K562 (cell line): Measurements from ENCODE around the gene TAF5. TPM values are rescaled to one million over a fixed set of nuclear protein-coding genes. Genes with fewer than 3 reads are reported as not detected.
A peak's percentile ranks its signal among the peaks of the same experiment; 100 is the strongest.

Experiments
- BDP1 ChIP-seq: IDR thresholded peaks from 3 replicates; pipeline ENCODE4 v1.6.1; 2011; ENCODE audit not compliant: insufficient read length, insufficient read depth
- CBFB ChIP-seq: sonication (generic); formaldehyde crosslinking; IDR thresholded peaks from 2 replicates; pipeline ENCODE4 v1.4.0; 2020; ENCODE audit warnings: mild to moderate bottlenecking, missing genetic modification reagents
- CCNT2 ChIP-seq: IDR thresholded peaks from 2 replicates; pipeline ENCODE4 v1.6.1; 2011; ENCODE audit warnings: borderline replicate concordance, low read depth, mild to moderate bottlenecking, moderate library complexity, mixed read lengths, low read length; ENCODE audit not compliant: insufficient read length; ENCODE audit errors: extremely low read depth
- CEBPG ChIP-seq, 3 experiments: fragments of 200-800 bp in 1 of 3; sonication (Bioruptor generic) in 1 of 3; sonication (generic) in 1 of 3; formaldehyde crosslinking in 1 of 3; IDR thresholded peaks in 2 of 3; conservative IDR thresholded peaks in 1 of 3; 2 replicates each; pipeline versions ENCODE4 v1.6.1 to v1.8.0; 2016 to 2022; ENCODE audit warnings: missing compliant biosample characterization in 2 of 3, missing genetic modification characterization in 2 of 3, mild to moderate bottlenecking in 1 of 3, missing genetic modification reagents in 1 of 3
- CREBBP ChIP-seq: IDR thresholded peaks from one replicate; pipeline ENCODE4 v1.6.1; 2012; ENCODE audit warnings: low read depth, mild to moderate bottlenecking, control low read depth, inconsistent platforms, low read length
- ETS2 ChIP-seq: IDR thresholded peaks from 2 replicates; pipeline ENCODE4 v1.6.1; 2016; ENCODE audit warnings: borderline replicate concordance, missing genetic modification characterization, mild to moderate bottlenecking, moderate library complexity, missing compliant biosample characterization; ENCODE audit not compliant: poor library complexity, severe bottlenecking
- MLLT1 ChIP-seq, 2 experiments: fragments of 450-650 bp; IDR thresholded peaks; 2 replicates each; pipeline ENCODE4 v1.6.1; 2016
- NBN ChIP-seq: fragments of 450-650 bp; IDR thresholded peaks from 2 replicates; pipeline ENCODE4 v1.6.1; 2016; ENCODE audit warnings: low read depth, mild to moderate bottlenecking
- PHF8 ChIP-seq: fragments of 200-600 bp; sonication (generic); IDR thresholded peaks from 2 replicates; pipeline ENCODE4 v1.6.1; 2012; ENCODE audit warnings: mixed run types, mild to moderate bottlenecking, inconsistent platforms, low read length, moderate library complexity, borderline replicate concordance
- POLR2A ChIP-seq: fragments of 450-650 bp; conservative IDR thresholded peaks from 2 replicates; pipeline ENCODE4 v1.6.1; 2016
- TCFL5 ChIP-seq: fragments of 250-450 bp; sonication (Bioruptor Pico); conservative IDR thresholded peaks from 2 replicates; pipeline ENCODE4 v1.6.1; 2021; ENCODE audit warnings: mild to moderate bottlenecking, moderate library complexity, matching md5 sums
- TEAD4 ChIP-seq, 2 experiments: sonication (generic) in 1 of 2; formaldehyde crosslinking in 1 of 2; IDR thresholded peaks; 2 replicates each; pipeline versions ENCODE4 v1.6.1 to v1.8.0; 2012 to 2022; ENCODE audit warnings: borderline replicate concordance in 1 of 2, inconsistent platforms in 1 of 2, low read length in 1 of 2, mild to moderate bottlenecking in 1 of 2, missing genetic modification reagents in 1 of 2
- ZNF592 ChIP-seq: fragments of 450-650 bp; IDR thresholded peaks from 2 replicates; pipeline ENCODE4 v1.6.1; 2017; ENCODE audit warnings: antibody characterized with exemption, mild to moderate bottlenecking
- polyA plus RNA-seq, 8 experiments: library from polyadenylated mRNA; depleted of rRNA in 4 of 8; stranded (reverse) in 5 of 8; unstranded in 3 of 8; fragments of >200 nt; fragmentation: Nextera tagmentation in 2 of 8; fragmentation: Illumina TruSeq in 1 of 8; extraction: Ambion mirVana in 2 of 8; extraction: Trizol in 1 of 8; gene quantifications; 2 replicates each; pipeline versions ENCODE4 v1.2.1 to v1.2.3, GENCODE V29; 2011 to 2014; ENCODE audit warnings: inconsistent platforms in 1 of 8, missing spikeins in 1 of 8
- total RNA-seq, 7 experiments: library from RNA; depleted of rRNA in 6 of 7; stranded (reverse); fragments of >200 nt in 6 of 7; fragmentation: Illumina TruSeq in 2 of 7; extraction: Trizol in 2 of 7; gene quantifications; 2 replicates each; pipeline versions ENCODE4 v1.2.1 to v1.2.3, GENCODE V29; 2011 to 2021; ENCODE audit warnings: low replicate concordance in 1 of 7
- TF ChIP-seq, protein P1 (sequence below), 3 experiments: IDR thresholded peaks in 2 of 3; conservative IDR thresholded peaks in 1 of 3; 2 replicates each; pipeline ENCODE4 v1.5.1; 2011 to 2012; ENCODE audit warnings: low read length in 3 of 3, mild to moderate bottlenecking in 3 of 3, control low read depth in 2 of 3, improper control_type of control experiment in 1 of 3, inconsistent platforms in 1 of 3, low read depth in 1 of 3, mixed read lengths in 1 of 3, moderate library complexity in 1 of 3; ENCODE audit not compliant: insufficient read depth in 2 of 3
- TF ChIP-seq, protein P2 (sequence below): fragments of 450-650 bp; IDR thresholded peaks from 2 replicates; pipeline ENCODE4 v1.6.1; 2016; ENCODE audit warnings: low read depth, mild to moderate bottlenecking, moderate library complexity
- TF ChIP-seq, protein P3 (sequence below): IDR thresholded peaks from 2 replicates; pipeline ENCODE4 v1.6.1; 2016; ENCODE audit warnings: missing genetic modification characterization, missing compliant biosample characterization

Gene TAF5
- total and polyA plus RNA-seq, 9 of the 15 experiments (the other 6 are each of a cell fraction or from before 2014, with no cell fraction given) = 4.2 to 11.9 (median 9.3) TPM

DNA sequence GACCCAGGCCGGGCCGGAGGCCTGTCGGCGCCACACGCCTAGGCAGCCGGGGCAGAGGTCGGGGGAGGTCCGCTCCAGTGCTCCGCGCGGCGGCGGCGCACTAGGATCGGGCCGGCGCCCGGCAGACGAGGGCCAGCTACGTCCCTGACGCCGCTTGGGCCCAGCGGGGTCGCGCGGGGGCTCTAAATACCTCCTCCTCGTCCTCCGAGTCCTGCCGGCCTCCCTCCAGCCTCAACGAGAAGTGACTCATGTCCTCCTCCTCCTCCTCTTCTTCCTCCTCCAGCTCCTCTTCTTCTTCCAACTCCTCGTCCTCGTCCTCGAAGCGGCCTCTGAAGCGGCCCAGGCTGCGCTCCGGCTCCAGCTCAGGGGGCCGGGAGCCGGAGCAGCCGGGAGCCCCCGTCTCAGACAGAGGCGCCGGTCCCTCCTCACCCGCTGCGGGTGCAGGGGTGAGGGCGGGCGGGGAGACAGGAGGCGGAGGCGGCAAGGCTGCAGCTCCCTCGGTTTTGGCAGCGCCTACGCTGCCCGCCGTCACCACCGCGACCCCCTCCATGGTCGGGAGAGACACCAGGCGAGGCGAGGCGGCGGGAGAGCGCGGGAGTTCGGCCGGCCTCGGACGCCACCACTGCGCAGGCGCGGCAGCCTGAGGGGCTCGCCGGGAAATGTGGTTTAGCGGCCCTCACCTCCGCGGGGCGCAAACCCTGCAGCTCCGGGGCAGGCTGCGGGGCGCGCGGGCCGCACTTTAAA lies 17.1 kb upstream of the TAF5 start, which contains the start of gene PCGF6 (continued):
- TF ChIP-seq, protein P1, sequence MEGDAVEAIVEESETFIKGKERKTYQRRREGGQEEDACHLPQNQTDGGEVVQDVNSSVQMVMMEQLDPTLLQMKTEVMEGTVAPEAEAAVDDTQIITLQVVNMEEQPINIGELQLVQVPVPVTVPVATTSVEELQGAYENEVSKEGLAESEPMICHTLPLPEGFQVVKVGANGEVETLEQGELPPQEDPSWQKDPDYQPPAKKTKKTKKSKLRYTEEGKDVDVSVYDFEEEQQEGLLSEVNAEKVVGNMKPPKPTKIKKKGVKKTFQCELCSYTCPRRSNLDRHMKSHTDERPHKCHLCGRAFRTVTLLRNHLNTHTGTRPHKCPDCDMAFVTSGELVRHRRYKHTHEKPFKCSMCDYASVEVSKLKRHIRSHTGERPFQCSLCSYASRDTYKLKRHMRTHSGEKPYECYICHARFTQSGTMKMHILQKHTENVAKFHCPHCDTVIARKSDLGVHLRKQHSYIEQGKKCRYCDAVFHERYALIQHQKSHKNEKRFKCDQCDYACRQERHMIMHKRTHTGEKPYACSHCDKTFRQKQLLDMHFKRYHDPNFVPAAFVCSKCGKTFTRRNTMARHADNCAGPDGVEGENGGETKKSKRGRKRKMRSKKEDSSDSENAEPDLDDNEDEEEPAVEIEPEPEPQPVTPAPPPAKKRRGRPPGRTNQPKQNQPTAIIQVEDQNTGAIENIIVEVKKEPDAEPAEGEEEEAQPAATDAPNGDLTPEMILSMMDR (IDR thresholded peaks at IDR 0.05 in 2 of 3, conservative IDR thresholded peaks at IDR 0.05 in 1 of 3; ENCODE audit: insufficient read depth in 2 of 3, low read depth in 1 of 3, low read length in 3 of 3) = no peak
- TF ChIP-seq CEBPG (CRISPR knock-in tag; IDR thresholded peaks at IDR 0.05) (no peak), CEBPG (tag; conservative IDR thresholded peaks at IDR 0.05 in 1 of 2, IDR thresholded peaks at IDR 0.05 in 1 of 2) (no peak), POLR2A (peak; percentile 66), BDP1 (no peak), CBFB (CRISPR knock-in tag) (no peak), TEAD4 (IDR thresholded peaks at IDR 0.05; ENCODE audit: low read length) (no peak), TEAD4 (CRISPR knock-in tag; IDR thresholded peaks at IDR 0.05; ENCODE audit: borderline replicate concordance) (no peak), ETS2 (tag) (no peak), PHF8 (peak; percentile 44; the same call in 1 of the 2 replicates), NBN (no peak), ZNF592 (0 out of 2 replicates have a peak, but pooled peaks have one; percentile 42), CCNT2 (no peak), CREBBP (no peak), MLLT1 (IDR thresholded peaks at IDR 0.05) (no peak), TCFL5 (CRISPR knock-in tag) (no peak)
- TF ChIP-seq, protein P2, sequence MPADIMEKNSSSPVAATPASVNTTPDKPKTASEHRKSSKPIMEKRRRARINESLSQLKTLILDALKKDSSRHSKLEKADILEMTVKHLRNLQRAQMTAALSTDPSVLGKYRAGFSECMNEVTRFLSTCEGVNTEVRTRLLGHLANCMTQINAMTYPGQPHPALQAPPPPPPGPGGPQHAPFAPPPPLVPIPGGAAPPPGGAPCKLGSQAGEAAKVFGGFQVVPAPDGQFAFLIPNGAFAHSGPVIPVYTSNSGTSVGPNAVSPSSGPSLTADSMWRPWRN = no peak
- TF ChIP-seq, protein P3, sequence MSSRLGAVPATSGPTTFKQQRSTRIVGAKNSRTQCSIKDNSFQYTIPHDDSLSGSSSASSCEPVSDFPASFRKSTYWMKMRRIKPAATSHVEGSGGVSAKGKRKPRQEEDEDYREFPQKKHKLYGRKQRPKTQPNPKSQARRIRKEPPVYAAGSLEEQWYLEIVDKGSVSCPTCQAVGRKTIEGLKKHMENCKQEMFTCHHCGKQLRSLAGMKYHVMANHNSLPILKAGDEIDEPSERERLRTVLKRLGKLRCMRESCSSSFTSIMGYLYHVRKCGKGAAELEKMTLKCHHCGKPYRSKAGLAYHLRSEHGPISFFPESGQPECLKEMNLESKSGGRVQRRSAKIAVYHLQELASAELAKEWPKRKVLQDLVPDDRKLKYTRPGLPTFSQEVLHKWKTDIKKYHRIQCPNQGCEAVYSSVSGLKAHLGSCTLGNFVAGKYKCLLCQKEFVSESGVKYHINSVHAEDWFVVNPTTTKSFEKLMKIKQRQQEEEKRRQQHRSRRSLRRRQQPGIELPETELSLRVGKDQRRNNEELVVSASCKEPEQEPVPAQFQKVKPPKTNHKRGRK (tag) = no peak
